Osteocyte (in vitro differentiated cells): ENCODE data around the gene DDIT3. TPM values are rescaled to one million over a fixed set of nuclear protein-coding genes. Genes with fewer than 3 reads are reported as not detected.
A peak's percentile ranks its signal among the peaks of the same experiment; 100 is the strongest.

Experiments
- DNase-seq: peaks from one replicate; pipeline ENCODE4 v3.0.0; 2021; ENCODE audit warnings: mixed read lengths; ENCODE audit not compliant: unreplicated experiment; ENCODE audit errors: extremely low spot score
- H3K27ac Mint-ChIP-seq: one replicate; pipeline ENCODE4 v1.8.0; 2021; ENCODE audit warnings: mild to moderate bottlenecking, mixed read lengths; ENCODE audit not compliant: unreplicated experiment
- H3K27me3 Mint-ChIP-seq: one replicate; pipeline ENCODE4 v1.8.0; 2021; ENCODE audit warnings: mixed read lengths; ENCODE audit not compliant: unreplicated experiment
- H3K36me3 Mint-ChIP-seq: one replicate; pipeline ENCODE4 v1.8.0; 2021; ENCODE audit warnings: mixed read lengths; ENCODE audit not compliant: unreplicated experiment
- H3K4me1 Mint-ChIP-seq: one replicate; pipeline ENCODE4 v1.8.0; 2021; ENCODE audit warnings: mixed read lengths; ENCODE audit not compliant: unreplicated experiment
- H3K4me3 Mint-ChIP-seq: one replicate; pipeline ENCODE4 v1.8.0; 2021; ENCODE audit warnings: mild to moderate bottlenecking, moderate library complexity, mixed read lengths; ENCODE audit not compliant: unreplicated experiment
- H3K9me3 Mint-ChIP-seq: one replicate; pipeline ENCODE4 v1.8.0; 2021; ENCODE audit warnings: mixed read lengths; ENCODE audit not compliant: unreplicated experiment
- total RNA-seq: library from RNA; stranded (reverse); gene quantifications from 2 replicates; pipeline ENCODE4 v1.2.1, GENCODE V29; 2021
- TF ChIP-seq, protein P1 (sequence below): fragments of 200-600 bp; sonication (generic); IDR thresholded peaks from 2 replicates; pipeline ENCODE4 v1.5.0; 2021; ENCODE audit warnings: antibody characterized with exemption, mild to moderate bottlenecking, moderate library complexity

Gene DDIT3
- total RNA-seq, 1 donor from 2014 or later = 95.7 TPM

DNA sequence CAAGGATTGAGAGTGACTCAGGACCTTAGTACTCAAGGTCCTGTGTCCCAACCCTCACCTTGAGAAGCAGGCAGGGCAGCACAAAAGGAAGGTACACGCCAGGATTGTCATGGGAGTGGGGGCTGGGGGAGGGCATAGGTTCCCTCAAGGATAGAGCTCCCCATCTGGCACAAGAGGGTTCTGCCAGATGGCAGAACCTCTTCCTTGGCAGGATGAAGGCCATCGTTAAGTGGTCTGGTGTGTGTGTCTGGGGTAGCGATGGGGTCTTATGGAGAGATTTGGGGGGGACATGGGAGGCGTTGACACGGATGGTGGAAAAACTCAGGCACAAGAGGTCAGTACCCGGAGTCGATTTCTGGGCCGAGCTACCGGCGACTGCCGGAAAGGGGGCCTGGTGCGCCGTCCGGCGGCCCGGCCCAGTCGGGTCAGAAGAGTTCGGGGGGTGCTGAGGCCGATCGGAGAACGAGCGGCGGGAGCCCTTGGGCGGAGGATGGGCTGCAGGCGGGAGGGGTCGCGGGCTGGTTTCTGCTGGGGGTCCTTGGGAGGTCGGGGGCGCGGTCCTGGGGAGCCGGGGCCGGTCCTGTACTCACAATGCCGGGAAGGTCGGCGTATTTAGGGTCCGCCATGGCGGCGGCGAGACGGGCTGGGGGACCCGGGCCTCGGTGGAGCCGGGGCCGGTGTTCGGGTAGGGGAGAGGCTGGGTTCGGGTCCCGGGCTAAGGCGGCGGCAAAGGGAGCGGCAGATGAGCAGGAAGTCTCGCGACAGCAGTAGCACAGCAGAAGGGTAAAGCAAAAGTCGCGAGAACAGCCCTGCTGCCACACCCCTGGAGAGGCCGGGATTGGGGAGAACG lies 26.3 kb upstream of the DDIT3 start, which contains the start of gene DCTN2:
TSS of gene DCTN2 (minus strand) at position 755 of the 850 bp plus-strand sequence. CDS start at position 626, 129 bp downstream.
- Mint-ChIP-seq H3K27me3 (peaks cover 26% of the 10 kb centered on the region), H3K36me3 (peaks cover 7% of the 10 kb centered on the region), H3K4me1 (peaks cover 40% of the 10 kb centered on the region), H3K9me3 (no peaks in the 10 kb centered on the region), H3K4me3 (peak within 1 kb of the TSS; percentile 98), H3K27ac (peak within 1 kb of the TSS; percentile 93)
- TF ChIP-seq, protein P1, sequence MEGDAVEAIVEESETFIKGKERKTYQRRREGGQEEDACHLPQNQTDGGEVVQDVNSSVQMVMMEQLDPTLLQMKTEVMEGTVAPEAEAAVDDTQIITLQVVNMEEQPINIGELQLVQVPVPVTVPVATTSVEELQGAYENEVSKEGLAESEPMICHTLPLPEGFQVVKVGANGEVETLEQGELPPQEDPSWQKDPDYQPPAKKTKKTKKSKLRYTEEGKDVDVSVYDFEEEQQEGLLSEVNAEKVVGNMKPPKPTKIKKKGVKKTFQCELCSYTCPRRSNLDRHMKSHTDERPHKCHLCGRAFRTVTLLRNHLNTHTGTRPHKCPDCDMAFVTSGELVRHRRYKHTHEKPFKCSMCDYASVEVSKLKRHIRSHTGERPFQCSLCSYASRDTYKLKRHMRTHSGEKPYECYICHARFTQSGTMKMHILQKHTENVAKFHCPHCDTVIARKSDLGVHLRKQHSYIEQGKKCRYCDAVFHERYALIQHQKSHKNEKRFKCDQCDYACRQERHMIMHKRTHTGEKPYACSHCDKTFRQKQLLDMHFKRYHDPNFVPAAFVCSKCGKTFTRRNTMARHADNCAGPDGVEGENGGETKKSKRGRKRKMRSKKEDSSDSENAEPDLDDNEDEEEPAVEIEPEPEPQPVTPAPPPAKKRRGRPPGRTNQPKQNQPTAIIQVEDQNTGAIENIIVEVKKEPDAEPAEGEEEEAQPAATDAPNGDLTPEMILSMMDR = peak; percentile 23
- peak; percentile 98 for DNase-seq

GRCh38 chr12:57545809-57546437 lies 25.6 kb upstream of the DDIT3 start:
- Mint-ChIP-seq H3K4me1 (peaks cover 40% of the 10 kb centered on the region), H3K4me3 (peak overlapping the region; percentile 98), H3K36me3 (peaks cover 12% of the 10 kb centered on the region), H3K27ac (peak overlapping the region; percentile 93), H3K9me3 (no peaks in the 10 kb centered on the region), H3K27me3 (peaks cover 24% of the 10 kb centered on the region)
- no peak for DNase-seq
- TF ChIP-seq, protein P1 = no peak

DNA sequence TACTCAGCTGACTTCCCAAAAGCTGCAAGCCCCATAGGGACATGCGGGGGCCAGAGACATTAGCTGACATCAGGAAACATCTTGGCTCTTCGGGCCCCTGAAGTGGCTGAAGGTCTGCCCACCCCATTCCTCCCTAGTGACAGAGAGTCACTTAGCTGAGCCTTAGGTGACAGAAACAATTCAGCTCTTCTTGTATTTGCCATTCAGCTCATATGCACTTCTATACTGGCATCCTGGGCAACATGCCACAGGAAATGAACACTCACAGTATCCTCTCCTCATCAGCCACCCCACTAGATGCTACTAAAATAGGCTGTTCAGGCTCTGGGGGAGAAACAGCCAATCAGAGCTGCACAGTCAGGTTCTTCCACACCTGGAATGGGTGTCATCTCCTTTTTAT lies 23.3 kb upstream of the DDIT3 start:
- Mint-ChIP-seq H3K36me3 (peaks cover 24% of the 10 kb centered on the region), H3K27ac (no peak overlapping the region), H3K4me3 (no peak overlapping the region), H3K9me3 (no peaks in the 10 kb centered on the region), H3K27me3 (peaks cover 9% of the 10 kb centered on the region), H3K4me1 (peaks cover 28% of the 10 kb centered on the region)
- no peak for DNase-seq
- TF ChIP-seq, protein P1 = no peak

- no peak for DNase-seq
- H3K9me3 Mint-ChIP-seq = no peaks in the 10 kb centered on the region
- no peak overlapping the region for H3K27ac Mint-ChIP-seq
These were observed 21.4 kb upstream of the DDIT3 start for GRCh38 chr12:57541717-57542116.

More at GRCh38 chr12:57541717-57542116, 21.4 kb upstream of the DDIT3 start:
- Mint-ChIP-seq H3K27me3 (no peaks in the 10 kb centered on the region), H3K4me3 (no peak overlapping the region), H3K36me3 (peaks cover 32% of the 10 kb centered on the region), H3K4me1 (peaks cover 20% of the 10 kb centered on the region)
- TF ChIP-seq, protein P1 = no peak
